PC-9 (cell line): ENCODE measurements around the gene GPR160.

Experiments
- CTCF ChIP-seq: fragments of 200-600 bp; sonication (generic); conservative IDR thresholded peaks from 2 replicates; pipeline ENCODE4 v1.6.1; 2017; ENCODE audit warnings: mixed run types, antibody characterized with exemption, mild to moderate bottlenecking, moderate library complexity
- EZH2 ChIP-seq: fragments of 200-600 bp; sonication (generic); IDR thresholded peaks from 2 replicates; pipeline ENCODE4 v1.8.0; 2017; ENCODE audit warnings: antibody characterized with exemption, low read depth

DNA sequence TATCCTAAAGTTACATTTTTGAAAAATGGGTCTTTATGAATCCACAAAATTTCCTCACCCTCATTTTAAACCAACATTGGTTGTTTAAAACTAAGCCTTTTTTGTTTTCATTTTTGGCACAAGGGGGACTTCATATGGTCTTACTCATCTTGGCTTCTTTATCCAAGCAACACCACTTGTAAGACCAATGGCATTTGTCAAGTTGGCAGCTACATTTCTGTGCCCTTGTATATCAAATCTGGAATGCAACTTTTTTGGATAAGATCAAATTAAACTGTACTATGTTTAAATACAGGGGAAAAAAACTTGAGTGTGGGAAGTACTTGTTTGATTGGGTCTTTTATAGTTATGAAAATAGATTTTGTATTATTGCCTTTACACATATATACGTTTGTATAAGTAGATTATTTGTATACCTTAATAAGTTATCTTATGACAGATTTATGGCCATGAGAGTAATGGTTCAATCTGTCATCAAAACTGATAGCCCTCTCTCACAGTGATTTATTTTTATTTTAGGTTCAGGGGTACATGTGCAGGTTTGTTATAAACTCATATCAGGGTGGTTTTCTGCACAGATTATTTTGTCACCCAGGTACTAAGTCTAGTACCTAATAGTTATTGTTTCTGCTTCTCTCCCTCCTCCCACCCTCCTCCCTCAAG is 43.4 kb downstream of the GPR160 start:
- TF ChIP-seq CTCF, result no peak
- no peak for TF ChIP-seq EZH2
